HG03378 (cell line): ENCODE measurements around the gene KCNG2.

Experiments
- ATAC-seq: cut with Tn5 transposase; IDR thresholded peaks from one replicate; pipeline ENCODE4 v1.9.1; 2021; ENCODE audit warnings: mild to moderate bottlenecking, moderate library complexity; ENCODE audit not compliant: unreplicated experiment

KCNG2 gene

DNA sequence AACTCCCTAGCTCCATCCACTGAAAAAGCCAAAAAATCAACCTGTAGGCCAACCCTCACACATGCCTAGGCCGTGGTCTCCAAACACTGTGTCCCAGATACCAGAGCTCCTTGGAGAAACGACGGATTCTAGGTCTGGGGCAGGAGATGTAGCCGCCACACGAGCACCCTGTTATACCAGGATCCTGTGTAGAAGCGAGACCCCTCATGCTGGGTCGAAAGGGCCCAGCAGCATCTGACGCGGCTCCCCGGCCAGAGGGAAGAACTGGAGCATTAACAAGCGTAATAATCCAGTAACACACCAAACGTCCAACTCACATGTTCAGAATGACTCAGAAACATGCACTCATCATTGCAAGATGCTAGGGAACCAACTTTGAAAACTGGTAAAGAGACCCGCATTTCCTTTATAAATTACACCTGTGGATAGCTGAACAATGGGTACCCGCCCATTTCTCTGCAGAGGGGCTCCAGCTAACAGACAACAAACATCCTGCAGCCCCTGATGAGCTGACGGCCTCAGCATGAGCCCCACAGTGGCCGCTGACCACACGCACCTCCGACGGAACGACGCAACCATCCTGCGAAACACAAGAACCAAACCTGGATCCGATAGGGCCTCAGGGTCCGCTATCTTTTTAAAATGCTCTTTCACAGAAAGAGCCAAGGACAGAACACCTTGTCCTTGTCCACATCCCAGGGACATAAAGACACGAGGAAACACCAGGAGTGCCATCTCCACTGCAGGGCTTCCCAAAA, 139.5 kb downstream of the KCNG2 start:
- no peak for ATAC-seq

DNA sequence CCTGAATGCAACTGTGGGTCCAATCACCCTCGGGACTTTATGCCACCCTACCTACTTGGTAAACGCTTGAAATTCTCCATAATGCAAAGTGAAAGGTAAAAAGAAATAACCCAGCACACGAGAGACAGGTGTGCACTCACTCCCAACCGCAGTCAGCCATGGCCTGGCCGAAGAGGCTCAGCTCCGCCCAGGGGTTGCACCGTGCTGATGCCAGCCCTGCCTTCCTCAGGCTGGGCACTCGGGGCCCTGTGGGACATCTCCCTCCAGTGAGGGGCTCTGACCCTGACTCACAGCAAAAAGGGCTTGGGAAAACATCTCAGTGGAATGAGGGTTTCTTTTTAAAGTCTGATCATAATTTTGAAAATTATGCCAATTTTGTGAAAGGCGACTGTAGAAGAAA, 140.5 kb downstream of the KCNG2 start:
- ATAC-seq, result no peak

DNA sequence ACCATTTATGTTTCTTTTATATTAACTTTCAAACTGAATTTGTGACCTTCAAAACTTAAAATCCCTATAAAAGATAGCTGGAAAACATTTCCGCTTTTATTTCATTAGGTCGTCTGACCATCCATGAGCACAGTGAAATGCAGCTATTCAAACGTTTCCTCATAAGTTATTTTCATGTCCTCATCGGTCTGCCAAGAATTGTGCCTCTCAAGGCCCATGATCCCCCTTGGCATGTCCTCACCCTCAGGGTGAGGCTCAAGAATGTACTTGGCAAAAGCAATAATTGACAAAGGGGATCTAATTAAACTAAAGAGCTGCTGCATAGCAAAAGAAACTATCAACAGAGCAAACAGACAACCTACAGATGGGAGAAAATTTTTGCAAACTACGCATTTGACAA, 141.4 kb downstream of the KCNG2 start:
- ATAC-seq, result no peak

DNA sequence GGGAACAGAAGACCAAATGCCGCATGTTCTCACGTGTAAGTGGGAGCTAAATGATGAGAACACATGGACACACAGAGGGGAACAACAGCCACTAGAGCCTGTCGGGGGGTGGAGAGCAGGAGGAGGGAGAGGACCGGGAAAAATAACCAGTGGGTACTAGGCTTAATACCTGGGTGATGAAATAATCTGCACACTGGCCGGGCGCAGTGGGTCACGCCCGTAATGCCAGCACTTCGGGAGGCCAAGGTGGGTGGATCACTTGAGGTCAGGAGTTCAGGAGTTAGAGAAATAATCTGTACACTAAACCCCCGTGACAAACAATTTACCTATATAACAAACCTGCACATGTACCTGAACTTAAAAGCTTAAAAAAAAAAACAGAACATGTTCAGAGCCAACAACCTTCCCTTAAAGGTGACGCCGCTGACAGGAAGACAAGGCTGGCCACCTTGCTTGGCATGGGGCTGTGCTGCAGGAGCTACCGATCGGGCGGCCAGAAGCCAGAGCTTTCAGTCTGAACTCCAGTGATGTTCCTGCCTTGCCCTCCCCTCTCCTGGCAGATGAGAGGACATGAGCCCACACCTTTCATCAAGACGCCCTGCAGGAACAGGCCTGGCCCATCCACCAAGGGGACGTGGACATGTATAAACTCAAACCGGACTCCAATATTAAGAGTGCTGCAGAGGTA, 142.5 kb downstream of the KCNG2 start:
- no peak for ATAC-seq

DNA sequence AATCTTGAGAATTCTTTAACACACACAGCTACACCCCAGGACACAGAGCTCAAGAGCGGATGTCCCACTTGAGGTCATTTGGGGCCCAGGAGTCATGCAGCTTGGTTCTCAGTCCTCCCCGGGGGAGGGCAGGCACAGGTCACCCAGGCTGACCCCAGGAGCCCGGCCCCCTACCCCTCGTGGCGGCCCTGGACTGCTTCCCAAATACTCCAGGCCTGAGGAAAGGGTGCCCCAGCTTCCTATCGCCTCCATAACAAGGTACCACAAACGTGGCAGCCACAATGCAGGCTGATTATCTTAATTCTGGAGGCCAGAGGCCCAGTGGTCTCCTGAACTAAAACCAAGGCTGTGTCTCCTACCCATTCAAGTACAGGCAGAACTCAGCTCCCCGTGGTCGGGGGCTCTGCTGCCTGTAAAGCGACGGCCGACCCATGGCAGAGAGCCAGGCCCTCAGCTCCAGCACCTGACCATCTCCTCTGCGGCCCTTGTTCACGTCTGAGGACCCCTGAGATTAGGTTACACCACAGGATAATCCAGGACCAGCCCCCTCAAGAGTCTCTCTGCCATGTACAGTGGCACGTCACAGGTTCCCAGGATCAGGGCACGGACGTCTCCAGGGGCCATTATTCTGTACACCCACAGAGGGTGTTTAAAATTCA, 143.2 kb downstream of the KCNG2 start:
- ATAC-seq, result no peak

DNA sequence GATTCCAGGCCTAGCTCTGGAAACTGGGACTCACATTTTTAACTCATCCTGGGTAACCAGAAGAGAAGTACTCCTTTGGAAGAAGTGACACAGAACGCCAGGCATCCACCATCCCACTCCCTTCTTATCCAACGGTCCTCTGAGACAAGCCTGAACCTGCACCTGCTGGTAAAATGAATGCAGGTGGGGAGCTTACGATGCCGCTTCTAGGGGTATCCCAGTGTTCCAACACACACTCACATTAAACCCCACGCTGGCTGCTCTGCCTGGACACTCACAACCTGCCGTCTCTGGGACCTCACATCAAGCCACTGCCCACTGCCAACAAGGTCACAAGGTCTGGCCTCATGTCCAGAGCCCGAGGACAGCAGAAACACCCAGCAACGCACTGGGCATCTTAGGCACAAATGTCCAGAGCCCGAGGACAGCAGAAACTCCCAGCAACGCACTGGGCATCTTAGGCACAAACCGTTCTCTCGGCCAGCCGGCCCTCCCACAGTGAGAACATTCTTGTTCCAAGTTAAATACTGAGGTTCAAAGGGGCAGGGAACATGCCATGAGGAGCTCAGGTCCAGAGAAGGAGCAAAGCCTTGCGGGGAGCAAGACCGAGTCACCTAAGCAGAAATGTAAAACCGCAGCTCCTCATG, 143.9 kb downstream of the KCNG2 start:
- no peak for ATAC-seq

DNA sequence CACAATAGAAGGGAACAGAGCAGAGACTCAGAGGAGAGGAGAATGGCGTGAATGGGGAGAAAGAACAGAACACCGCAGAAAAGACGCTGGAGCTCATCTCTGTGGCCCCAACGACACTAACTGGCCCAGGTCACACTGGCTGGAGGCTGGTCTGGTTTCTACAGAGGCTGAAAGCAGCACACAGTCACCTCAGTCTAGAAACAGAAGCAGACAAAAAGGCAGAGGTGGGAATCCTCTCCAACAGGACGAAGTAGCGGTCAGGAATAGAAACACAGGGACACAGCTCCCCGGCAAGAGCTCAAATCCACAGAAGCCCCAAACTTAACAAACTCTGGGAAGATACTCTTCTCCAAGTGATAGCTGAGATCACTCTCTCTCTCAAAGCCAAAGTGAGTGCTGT, 144.5 kb downstream of the KCNG2 start:
- ATAC-seq, result no peak

DNA sequence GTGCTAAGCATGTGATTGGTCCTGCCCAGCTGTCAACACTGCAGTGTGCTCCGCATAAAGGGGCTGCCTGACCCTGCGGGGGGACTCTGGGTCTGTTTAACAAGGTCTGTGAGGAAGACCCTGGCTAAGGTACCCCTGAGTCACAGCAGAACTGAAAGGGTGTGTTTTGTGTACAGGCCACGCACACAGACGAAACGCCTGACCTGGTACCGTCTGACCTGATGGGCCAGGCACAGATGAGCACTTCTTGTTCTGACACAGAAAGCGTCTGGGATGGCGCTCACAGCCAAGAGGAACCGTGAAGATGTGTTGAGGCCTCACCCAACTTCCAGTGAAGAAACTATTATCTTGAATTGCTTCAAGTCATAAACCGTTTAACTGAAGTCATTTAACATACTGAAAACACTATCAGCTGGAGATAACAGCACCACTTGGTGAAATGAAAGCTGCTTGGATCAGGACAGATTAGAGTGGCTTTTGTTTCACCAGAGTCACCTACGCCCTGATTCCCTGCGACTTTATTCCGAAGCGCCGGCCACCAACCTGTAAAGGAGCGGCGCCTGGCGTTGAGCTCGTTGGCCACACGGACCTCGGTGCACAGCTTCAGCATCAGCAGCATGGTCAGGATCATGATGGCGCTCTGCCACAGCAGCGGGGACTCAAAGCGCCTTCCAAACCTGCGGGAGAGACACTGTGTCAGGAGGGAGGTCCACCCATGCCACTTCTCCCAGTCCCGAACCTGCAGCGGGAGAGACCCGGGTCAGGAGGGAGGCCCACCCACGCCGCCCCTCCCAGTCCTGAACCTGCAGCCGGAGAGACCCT, 145.3 kb downstream of the KCNG2 start:
- ATAC-seq, result no peak

DNA sequence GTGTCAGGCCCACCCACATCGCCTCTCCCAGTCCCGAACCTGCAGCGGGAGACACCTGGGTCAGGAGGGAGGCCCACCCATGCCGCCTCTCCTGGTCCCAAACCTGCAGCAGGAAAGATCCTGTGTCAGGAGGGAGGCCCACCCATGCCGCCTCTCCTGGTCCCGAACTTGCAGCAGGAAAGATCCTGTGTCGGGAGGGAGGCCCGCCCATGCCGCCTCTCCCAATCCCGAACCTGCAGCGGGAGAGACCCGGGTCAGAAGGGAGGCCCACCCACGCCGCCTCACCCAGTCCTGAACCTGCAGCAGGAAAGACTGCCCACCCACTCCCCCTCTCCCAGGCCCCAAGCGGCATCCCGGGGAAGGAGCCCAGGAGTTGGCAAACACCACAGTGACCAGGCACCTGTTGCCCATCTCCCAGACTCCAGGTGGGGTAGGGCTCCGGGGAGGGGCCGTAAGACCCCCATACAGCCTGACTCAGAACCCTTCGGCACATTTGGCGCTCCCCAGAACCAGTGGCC, 145.9 kb downstream of the KCNG2 start:
- no peak for ATAC-seq

DNA sequence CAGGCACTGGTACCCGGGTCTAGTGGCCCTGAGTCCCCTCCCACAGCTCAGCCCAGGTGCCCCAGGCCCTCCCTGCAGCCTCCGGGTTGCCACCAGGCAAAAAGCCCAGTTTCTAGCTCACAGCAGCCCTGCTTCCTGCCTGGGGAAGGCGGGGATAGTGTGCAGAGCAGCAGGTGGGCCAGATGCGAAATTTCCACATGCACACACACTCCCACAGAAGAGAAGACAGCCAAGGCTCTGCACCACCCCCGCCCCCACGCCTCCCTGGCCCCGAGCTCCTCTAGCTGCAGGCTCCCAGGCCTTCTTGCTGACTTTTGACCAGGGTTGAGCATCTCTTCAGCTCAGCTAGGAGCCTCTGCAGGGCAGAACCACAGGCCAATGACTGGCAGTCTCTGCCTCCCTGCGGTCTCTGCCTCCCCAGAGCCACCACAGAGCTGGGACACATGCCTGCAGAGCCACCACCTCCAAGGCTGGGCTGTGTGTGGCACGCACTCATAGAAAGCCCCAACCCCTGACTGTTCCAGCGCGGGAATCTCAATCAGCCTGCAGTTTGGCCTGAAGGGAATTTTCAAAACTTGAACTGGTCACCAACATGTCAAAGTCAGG, 146.5 kb downstream of the KCNG2 start:
- ATAC-seq, result no peak

DNA sequence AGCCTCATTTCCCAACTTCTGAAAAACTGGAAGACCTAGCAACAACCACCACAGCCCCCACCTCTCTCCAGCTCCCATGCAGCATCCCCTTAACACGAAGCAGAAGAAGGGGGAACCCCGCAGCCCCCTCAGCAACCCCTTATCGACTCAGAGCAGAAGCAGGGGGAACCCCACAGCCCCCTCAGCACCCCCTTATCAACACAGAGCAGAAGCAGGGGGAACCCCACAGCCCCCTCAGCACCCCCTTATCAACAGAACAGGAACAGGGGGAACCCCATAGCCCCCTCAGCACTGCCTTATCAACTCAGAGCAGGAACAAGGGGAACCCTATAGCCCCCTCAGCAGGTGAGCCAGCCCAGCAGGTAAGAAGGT, 147.0 kb downstream of the KCNG2 start:
- no peak for ATAC-seq

DNA sequence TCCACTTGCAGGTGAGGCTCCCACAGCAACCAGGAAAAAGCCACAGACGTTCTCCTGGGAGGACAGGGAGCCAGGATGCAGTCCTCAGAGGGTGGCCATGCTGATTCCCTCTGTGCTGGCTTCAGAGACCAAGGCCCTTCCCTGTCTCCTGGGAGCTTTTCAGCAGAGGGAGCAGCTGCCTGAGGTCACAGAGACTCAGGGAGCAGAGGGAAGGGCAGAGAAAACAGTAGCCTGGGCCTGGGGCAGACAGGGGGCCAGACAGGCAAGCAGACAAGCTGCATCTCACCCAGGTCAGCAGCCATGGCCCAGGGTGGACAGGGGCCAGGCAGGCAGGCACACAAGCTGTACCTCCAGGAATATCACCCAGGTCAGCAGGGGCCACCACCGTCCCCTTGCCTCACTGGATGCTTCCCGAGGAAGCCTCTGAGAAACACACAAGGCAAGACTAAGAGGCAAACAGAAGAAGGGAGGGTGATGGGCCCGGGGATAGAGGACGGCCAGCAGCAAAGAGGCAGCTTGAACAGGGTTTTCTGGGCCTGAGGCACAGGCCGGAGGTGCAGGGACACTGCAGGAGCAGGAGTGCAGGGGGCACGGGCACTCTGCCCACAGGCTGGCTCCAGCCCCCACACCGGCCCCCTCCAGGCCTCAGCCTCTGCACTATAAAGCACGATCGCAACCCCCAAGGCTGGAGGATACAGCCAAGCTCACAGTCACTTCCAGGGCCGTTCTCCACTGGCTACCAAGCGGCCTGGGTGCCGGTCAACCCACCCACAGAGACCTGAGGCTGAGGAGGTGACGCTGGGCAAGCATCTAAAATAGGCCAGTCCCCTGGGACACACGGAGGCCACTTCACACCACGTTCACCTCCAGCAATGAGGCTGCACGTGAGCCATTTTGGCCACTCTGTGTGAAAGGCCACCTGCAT, 147.6 kb downstream of the KCNG2 start:
- ATAC-seq, result no peak

DNA sequence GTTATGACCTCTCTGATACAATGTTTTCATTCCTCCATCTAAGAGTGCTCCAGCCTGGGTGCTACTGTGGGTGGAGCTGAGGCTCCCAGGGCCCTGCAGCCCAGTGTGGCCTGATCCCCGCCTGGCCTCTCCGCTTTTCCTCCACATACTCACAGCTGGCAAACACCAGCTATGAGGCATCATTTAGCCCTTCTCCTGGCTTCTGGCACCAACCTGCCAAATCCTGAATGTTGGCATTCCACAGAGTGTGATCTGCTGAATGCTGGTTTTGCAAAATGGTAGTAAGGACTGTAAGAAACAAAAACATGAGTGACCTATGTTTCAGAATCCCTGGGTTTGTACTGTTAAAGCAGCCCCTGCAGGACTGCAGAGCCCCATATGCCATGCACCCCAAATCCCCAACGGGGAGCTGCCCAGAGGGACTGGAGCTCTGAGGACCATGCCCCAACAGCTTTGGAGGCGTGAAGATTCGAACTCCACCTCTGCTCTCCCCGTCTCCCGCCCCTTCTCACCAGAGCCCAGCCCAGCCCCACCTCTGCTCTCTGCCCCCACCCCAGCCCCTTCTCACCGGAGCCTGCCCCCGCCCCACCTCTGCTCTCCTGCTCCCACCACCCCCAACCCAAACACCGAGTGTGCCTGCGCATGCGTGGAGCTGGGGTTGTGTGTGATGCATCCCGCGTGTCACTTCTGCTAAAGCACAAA, 149.5 kb downstream of the KCNG2 start:
- ATAC-seq, result no peak

DNA sequence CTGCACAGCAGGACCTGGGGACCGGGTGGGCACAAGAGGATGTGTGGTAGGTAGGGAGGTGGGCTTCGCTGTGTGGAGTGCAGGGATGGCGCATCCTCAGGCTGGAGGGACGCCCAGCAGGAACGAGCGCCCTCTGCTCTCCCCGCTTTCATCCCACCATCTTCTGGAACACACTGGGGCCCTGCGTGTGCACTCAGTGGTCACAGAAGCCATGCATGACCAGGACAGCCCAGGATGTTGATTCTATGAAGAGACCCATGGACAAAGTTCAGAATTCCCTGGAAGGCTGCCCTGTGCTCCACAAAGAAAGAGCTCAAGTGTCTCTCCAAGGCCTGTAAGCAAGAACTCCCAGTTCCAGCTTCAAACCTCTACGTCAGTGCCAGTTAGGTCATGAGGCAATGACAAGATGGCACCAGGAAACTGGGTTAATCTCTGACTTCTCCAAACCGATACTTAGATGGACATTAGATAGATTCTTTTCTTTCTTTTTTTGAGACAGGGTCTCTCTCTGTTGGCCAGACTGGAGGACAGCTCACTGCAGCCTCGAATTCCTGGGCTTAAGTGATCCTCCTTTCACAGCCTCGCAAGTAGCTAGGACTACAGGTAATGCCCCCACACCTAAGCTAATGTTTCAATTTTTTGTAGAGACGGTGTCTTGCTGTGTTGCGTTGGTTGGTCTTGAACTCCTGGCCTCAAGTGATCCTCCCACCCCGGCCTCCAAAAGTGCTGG, 150.3 kb downstream of the KCNG2 start:
- no peak for ATAC-seq

DNA sequence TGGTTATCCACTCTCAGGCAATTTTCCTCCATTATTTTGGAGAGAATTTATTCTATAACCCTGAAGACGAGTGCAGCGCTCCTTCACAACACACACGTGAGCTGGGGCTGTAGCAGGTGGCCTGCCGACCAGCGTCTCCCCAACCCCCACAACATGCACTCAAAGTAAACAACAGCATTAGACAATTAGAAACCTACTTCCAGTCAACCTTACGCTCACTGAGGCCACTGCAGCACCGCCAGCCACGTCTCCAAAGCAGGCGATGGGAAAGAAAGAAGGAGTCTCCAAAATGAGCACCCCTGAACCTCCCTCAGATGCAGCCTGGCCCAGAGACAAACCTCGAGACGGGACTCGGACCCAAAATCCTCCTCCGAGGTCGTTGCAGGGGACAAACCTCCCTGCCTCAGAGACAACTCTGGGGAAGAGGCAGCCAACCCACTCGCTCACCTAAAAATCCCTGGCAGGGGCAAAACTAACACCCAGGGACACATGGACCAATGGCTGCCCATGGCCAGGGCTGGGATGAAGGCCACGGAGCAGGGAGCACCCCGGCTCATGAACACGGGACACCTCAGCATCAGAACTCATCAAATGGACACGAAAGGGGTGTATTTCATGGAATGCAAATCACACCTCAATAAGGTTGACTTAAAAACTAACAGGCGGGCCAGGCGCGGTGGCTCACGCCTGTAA, 151.1 kb downstream of the KCNG2 start:
- no peak for ATAC-seq
